ENCODE results near the gene IRAK1.

Gene IRAK1

DNA sequence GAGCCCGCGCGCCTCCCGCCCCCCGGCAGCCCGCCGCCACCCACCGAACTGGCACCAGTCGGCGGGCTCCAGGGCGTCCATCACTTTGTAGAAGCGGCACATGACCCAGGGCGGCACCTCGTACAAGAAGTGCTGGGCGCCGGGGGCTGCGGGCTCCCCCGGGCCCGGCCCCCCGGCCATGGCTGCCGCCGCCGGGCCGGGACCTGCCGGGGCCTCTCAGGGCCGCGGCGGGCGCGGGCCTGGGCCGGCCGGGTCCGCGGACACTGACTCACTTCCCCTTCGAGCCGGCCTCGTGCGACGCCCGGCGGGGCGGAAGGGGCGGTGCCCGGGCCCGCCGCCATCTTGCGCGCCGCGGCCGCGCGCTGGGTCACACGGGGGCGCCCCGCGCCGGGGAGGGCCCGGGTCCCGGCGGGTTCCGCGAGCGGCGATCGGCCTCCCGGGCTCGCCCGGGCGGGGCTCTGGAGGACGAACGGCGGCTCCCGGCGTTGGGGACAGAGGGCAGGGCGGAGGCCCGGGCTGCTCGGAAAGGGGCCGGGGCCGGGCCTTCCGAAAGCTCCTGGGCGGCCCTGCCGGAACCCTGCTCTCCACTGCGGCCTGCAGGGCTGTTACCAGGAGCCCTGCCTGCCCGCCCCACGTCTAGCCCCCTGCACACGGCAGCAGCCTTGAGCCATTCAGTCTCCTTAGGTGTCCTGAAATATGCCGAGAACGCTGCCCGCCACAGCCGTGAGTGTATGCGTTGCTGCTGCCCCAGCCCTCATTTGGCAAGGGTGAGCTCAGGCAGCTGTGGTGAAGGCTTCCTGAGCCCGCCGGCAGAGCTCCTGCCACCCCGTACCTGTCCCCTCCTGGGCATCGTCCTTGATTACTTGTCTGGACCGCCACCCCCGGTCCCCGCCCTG lies at the start of gene IRAK1:
Gene IRAK1 (minus strand): TSS at position 270 of the 896 bp plus-strand sequence. CDS start 90 bp downstream, at position 180.
- no peak for DNase-seq (ENCODE audit: low read depth)

DNA sequence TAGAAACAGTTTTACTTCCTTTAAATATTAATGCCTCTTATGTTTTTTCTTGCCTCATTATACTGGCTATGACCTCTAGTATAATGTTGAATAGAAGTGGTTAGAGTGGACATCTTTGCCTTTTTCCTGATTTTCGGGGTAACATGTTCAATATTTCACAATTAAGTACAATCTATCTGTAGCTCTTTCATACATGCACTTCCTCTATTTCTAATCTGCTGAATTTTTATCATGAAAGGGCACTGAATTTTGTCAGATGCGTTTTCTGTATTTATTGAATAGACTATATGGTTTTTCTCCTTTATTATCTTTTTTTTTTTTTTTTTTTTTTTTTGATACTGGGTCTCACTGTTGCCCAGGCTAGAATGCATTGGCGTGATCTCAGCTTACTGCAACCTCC lies 48.9 kb upstream of the IRAK1 start:
- no peak for DNase-seq (ENCODE audit: low read depth)

DNA sequence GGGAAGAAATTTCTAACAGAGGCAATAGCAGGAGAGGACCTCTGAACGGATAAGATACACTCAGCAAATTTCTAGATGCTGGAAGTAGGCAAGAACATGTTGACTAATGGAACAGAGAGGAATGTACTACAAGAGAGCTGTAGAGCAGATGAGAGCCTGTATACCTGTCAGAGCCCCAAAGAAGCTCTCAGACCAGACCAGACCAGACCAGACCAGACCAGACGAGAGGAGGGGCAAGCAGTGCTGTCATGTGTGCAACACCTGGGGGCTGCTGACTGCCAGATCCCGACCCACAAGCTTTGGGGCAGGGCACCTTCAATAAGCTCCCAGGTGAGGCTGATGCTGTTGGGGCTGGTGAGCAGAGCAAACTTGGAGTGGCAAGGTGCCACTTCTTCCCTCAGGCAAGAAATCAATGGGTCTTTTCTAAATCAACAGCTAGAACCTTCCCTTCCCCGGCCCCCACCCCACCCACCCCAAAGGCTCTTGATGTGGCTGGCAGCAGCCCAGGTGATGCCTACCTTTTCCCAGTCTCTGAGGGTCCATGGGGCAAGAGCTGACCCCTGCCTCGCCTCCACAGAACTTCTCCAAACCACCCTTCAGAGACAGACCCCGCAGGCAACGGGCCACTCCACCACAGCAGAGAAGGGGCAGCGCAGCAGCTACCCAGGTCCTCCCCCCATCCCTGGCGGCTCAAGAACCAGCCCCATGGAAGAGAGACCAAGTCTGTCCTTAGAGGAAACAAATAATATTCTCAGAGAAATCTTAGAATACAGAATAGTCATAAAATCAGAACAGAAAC lies 45.1 kb upstream of the IRAK1 start:
- no peak for DNase-seq (ENCODE audit: low read depth)

DNA sequence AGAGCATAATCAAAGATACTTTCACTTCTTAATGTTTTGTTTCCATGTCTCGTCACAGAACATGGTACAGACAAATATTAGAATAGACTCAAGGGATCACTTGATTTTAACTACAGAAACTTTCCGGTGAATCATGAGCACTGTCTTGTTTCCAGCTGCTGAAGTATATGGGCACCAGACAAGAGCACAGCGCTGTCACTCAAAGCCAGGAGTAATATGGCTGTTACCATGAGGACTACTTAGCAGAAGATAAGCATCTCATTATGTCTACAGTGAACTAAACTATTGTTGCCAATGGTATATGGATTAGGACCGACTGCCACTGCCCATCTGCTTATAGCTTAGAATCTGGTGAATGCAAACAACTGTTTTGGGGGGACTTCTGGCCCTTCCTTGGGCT lies 43.5 kb upstream of the IRAK1 start:
- no peak for DNase-seq (ENCODE audit: low read depth)

DNA sequence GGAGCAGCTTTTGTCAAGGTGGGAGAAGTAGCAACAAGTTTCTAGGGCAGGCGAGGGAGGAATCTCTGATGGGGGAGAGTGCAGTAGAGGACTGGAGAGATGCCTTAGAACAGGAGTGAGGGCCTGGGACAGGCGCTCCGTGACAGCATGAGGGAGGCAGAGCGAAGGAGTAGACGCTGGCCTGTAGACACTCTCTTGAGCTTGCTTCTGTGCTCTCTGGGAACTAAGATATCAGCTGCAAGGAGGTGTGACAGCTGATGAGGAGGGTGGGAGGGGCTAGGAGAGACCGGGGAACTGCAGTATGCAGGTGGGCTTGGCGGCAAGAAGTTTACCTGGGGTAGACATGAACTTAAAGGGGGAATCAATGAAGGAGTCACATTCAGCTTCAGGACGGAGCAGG lies 42.1 kb upstream of the IRAK1 start:
- no peak for DNase-seq (ENCODE audit: low read depth)

DNA sequence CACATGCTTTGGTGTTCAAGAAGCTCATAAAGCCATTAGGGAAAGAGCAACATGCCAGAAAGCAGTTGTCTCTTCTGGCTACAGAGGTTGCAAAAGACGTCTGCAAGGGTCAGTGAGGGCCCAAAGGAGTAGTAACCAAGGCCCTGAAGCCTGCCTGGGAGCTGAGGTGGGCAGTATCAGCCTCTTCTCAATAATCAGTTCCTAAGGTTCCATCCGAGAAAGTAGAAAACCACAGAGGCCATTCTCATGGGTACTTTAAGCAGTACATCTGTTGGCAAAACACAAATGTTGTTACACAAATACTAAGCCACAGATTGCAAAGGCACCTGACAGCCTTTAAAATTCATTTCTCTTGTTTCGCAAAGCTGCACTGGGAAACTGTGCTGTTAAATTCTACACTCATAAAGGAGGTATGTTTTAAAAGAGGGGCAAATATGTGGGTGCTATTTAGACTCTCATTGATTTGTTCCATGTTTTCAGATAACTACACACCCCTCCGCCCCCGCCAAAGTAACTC lies 40.1 kb upstream of the IRAK1 start:
- DNase-seq (ENCODE audit: low read depth): no peak

DNA sequence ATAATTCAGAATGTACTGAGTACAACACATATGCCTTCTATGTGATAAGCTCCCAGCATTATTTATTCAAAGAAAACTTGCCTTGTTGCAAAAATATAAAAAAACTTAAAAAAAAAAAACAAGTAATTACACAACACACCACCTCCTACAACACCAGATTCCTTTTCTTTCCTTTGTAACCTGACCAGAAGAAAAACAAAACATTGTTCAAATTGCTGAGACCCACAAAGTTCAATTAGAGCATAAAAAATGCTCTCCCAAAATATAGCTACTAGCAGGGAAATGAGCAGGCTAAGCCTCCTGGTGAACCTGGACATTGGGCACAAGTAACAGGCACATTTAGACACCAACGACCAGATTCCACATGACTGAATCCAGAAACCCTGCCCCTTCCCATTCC lies 39.5 kb upstream of the IRAK1 start:
- no peak for DNase-seq (ENCODE audit: low read depth)

DNA sequence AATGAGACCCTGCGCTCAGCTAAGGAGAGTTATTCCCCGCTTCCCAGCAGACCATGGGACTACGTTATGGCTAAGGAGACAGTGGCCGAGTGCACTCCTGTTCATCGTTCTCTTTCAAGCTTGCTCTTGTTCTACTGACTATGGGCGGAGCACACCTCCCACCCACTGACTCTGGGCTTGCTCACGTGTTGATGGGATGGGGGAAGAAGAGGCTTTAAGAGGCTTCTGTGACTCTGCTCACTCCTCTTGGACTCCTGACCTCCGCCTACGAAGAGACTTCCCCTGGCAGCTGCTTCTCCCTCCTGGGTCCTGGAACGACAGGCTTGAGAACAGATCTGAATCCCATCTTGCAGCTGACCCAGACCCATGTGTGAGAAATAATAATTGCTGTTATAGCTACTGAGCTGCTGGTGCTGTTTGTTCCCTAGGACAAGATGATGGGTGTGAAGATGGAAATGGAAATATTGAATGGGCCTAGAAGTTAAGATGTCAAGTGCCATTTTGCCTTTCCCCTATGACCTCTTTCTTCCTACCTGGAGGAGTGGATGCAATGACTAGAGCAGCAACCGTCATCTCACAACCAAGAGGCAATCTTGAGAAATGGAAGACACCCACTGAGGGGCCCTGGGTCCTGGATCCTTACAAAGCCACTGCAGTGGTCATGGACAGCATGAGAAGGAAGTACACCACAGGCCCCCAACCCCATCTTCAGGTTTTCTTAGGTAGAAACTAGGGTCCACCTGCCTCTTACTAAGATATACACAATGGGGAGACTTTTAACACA lies 38.7 kb upstream of the IRAK1 start:
- no peak for DNase-seq (ENCODE audit: low read depth)

DNA sequence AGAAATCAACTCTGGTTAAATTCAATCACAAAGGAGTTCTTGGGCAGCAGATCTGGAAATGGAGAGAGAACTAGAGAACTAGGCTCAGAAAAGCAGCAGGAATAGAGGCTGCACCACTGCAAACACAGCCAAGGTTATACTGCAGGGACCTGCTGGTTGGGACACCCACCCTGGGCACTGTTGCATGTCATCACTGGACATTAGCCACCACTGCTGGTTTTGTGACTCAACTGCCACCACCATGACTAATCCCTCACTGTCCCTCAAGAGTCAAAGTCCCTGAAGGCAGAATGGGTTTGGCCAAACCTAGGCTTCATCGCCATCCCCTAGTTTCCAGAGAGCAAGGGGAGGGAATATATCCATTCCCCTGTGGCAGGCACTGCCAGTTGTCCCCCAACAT lies 38.1 kb upstream of the IRAK1 start:
- no peak for DNase-seq (ENCODE audit: low read depth)

DNA sequence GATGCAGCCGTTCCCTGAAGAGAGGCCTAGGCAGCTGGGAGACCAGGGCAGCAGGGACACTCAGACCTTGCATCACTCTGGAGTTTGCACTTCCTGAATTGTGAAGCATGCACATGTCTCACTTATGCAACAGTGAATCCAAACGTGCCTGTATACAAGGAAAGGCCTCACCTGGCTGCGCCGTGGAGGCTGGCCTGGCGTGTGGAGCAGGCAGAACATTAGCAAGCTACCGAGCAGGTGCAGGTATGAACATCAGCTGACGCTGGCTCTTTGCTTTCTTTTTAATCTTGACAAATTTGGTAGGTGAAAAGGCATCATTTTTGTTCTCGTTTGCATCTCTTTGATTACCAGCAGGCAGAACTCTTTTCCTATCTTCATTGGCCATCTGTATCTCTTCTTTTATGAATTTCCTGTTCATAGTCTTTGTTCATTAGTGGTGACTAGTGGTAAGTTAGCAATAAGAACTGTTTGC lies 37.1 kb upstream of the IRAK1 start:
- DNase-seq (ENCODE audit: low read depth): no peak

DNA sequence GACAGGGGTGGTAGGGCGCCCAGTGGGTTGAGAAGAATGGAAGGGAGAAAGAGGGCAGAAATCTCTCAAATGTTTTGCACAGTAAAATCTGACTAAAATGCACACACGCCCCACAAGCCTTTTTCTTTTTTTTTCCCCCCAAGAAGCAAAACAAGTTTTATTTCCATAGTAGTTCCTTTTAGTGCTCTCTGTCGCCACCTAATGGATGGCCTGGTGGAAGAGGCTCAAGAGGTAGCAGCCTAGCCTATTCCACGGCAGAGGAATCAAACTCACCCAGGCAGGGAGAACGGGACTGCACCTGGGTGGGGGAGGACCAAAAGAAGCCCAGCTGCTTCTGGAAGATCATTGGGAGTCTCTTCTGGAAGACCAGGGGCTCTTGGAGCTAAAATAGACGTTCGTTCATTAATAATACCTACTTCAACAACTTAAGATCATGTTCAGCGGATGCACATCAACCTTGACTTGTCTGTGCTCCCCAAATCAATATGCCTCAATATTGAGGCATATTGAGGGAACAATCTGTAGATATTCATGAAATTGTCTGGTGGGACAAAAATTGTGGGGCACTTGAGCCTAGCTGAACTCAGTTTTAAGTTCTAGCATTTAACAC lies 31.6 kb upstream of the IRAK1 start:
- peak; percentile 40 for DNase-seq (ENCODE audit: low read depth)

DNA sequence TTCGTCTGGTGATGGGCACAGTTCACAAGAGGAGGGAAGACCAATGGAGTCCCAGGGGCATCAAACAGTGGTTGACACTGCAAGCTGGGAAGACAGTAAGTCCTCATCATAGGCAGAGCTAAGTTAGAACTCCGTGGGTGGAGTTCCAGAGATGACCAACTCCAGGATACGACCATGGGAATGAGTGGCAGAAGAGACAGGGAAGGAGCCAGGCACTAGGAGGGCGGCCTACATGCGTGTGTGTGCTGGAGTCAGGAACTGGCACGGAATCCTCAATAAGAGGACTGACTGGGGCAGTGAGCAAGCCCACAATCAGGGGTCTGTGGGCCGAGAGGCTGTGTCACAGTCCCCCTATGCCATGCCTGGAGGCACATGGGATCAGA lies 30.4 kb upstream of the IRAK1 start:
- DNase-seq (ENCODE audit: low read depth): no peak

DNA sequence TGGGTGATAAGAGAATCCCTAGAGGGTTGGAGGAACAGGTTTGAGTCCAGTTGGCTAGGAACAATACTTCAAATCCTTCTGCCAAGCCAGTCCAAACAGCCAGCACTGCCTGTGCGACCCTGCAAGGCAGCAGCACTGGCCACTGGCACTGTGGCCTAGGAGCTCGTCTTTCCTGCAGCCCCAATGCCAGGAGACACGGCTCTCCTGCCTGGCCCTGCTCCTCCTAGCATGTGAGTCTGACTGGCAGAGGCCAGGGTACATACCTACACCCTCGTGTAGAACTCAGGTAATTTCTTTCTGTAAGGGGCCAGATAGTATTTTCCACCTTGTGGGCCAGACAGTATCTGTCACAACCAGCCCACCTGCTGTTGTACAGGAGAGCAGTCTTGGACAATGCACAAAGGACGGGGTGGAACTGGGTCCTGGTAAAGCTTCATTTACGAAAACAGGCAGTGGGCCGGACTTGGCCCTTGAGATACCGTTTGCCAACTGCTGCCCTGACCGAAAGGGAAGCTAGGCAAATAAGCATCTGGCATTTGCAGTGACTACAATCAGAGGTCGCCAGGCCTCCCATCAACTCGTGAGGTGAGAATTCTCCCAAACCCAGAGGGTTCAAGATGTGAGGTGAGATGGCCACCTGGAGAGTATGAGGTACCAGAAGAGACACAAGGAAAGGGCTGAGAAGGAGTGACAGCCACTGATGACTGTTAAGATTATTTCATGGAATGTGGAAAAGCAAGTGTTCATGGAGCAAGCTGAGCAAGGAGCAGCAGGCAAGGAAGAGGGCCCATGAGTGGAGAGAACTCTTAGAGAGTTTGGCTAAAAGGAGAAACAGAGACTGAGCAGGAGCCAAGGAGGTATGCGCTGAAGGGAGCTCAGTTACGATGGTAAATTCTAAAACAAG lies 29.8 kb upstream of the IRAK1 start:
- DNase-seq (ENCODE audit: low read depth): no peak

DNA sequence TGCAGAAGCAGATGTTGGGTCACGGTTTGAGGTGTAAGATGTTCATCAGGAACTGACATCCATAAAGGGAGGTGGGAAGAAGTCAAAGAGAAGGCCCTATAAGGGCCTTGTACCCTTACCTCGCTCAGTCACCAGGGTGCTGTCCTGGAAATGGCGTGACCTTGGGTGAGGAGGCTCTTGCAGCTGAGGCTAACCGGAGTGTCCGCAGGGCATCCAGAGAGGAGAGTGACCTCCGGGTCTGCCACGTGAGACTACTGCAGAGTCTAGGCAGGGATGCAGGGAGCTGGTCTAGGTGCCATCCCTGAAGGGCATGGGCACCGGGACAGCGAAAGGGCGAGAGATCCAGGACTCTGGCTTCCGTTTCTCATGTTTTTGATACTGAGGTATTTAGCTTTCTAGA lies 28.7 kb upstream of the IRAK1 start:
- DNase-seq (ENCODE audit: low read depth): no peak

DNA sequence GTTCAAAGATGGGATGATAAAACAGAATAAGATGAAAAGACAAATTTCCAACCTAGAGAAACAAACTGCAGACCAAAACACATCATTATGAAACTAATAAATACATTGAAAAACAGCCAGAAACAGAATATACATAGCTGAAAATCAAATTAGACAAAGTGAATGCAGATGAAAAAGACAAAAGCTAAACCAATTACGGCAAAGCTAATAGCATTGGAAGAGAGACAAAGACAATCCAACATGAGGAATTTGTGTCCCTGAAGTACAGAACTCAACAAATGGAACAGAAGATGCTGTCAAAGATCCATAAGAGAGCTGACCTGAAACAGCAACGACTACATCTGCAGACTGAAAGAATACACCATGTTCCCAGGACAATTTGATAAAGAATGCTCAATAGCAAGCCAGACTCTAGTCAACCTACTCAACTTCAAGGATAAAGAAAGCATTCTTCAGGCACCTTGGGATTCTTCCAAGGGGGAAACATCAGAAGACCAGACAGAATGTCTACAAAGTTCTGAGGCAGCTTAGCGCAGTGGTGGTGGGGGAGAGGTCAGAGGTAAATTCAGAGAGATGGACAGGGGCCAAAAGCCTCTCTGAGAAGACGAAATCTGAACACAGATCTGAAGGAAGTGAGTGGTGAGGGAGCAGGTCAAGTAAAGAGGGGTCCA lies 27.4 kb upstream of the IRAK1 start:
- no peak for DNase-seq (ENCODE audit: low read depth)

DNA sequence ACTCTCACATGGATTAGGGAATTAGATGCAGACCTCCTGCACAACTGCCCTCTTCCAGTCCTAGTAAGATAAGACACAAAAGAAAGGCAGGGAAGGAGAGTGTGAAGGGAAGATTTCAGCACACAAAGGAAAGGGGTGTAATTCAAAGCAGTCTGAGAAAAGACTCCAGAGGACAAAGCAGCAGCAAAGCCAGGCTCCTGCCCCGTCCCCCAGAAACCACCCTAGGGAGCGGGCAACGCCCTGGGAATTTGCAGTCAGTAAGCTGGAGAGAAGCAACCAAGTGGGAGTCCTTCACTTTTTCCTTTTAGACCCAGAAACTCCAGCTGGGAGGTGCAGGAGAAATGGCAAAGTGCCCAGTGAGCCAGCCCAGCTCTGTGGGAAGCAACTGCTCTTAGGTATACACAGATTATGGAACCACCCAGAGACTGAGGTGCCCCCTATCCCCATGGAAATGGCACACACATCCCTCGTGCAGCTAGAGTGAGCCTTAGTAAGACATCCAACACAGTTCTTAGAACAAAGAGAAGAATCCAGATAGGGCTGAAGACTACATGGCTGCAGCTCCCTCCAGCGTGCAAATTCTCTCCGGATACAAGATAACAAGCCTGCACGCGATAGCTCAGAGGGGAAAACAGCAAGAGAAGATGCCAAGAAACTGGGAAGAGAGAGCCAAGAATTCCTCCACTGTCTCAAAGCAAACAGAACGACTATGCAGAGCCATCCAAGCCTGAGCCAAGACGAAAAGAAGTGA lies 26.5 kb upstream of the IRAK1 start:
- peak; percentile 75 for DNase-seq (ENCODE audit: low read depth)

DNA sequence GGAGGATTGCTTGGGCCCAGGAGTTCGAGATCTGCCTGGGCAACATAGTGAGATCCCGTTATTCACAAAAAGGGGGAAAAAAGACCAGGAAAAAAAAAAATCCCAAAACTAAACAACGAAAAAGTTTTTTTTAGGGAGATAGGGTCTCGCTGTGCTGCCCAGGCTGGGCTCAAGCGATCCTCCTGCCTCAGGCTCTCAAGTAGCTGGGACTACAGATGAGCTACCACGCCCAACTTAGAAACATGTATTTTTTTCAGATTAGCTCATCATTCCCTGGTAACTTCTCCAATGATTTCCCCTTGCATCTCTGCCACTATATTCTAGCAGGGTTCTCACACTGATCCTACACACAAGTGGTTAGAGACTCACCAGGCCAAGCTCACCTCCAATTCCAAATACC lies 24.4 kb upstream of the IRAK1 start:
- DNase-seq (ENCODE audit: low read depth): no peak

DNA sequence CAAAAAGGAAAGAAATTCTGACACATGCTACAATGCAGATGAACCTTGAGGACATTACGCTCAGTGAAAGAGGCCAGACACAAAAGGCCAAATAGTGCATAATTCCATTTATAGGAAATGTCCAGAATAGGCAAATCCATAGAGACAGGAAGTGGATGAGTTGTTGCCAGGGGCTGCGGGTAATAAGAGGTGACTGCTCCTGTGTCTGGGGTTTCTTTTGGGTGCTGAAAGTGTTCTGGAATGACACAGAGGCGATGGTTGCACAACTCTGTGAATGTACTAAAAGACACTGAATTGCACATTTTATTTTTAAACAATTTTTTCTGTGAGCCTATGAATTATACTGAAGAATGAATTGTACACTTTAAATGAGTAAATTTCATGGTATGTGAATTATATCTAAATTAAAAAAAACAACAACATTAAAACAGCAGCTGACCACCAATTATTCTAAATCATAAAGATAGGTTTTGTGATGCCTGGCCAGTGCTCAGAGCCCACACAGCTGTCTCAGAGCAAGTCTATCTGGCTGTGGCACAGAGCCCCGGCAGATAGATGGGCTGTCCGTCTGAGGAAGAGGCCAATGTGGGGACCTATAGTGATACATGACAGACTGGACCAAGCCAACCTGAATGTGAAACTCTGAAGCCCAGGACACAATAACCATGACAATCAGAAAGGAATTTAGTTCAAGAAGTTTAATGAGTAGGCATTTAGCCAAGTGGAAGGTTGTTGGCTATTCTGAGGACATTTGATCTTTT lies 23.5 kb upstream of the IRAK1 start:
- DNase-seq (ENCODE audit: low read depth): no peak

DNA sequence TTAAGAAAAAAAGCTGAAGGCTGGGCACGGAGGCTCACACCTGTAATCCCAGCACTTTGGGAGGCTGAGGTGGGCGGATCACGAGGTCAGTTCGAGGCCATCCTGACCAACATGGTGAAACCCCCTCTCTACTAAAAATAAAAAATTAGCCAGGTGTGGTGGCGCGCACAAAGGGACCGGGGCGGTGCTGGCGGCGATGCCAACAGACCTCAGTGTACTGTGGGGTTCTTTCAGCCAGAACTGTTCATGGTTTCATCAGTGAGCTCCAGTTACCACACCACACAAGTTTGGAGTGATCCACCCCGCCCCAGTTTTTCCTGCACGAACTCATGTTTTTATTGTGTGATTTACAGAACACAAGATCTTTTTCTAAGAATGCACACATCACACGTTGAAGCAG lies 21.2 kb upstream of the IRAK1 start:
- DNase-seq (ENCODE audit: low read depth): no peak
